AG20443 (cell line): ENCODE data around the gene GADD45GIP1.
A peak's percentile ranks its signal among the peaks of the same experiment; 100 is the strongest.
"Not testable (repeated sequence)": the region's sequence is repeated elsewhere in the genome, so short reads cannot be mapped to it uniquely, and the experiment has no call there.

ENCODE experiments used
- DNase-seq: peaks from one replicate; pipeline ENCODE4 v3.0.0; 2012; ENCODE audit warnings: low spot score, mixed read lengths

GADD45GIP1 gene

DNA sequence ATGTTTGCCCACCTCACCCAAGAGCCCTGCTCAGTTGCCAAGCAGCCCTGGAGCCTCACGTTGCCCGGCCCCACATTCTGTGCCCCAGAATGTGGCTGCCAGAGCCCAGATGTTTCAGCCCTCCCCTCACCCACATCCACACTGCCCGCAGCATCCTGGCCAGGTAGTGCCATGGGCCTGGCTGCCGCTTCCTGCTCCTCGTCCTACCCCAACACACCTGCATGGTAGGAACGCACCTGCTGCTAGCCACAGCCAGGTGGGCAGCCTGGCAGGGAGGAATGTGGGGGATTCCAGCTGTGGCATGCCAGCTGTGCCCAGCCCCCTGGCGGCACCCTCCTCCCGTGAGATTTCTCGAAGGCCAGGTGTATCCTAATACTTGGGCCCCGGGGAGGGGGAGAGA is 30.8 kb upstream of the GADD45GIP1 start:
- DNase-seq, result no peak

DNA sequence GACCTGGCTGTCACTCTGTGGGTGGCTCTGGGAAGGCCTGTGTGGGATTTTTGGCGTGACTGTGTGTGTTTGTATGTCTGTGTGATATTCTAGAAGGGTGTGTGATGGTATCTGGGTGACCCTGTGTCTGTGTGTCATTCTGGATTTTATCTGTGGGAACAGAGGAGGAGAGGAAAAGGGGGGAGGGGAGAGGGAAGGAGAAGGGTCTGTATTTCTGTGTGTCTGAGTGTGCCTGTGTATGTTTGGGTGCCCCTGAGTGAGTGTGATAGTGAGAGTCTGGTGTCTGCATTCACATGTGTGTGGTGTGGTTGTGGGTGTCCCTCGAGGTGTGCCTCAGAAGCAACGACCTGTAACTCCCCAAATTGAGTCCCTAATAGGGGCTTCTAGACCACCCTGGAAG is 30.2 kb upstream of the GADD45GIP1 start:
- no peak for DNase-seq

DNA sequence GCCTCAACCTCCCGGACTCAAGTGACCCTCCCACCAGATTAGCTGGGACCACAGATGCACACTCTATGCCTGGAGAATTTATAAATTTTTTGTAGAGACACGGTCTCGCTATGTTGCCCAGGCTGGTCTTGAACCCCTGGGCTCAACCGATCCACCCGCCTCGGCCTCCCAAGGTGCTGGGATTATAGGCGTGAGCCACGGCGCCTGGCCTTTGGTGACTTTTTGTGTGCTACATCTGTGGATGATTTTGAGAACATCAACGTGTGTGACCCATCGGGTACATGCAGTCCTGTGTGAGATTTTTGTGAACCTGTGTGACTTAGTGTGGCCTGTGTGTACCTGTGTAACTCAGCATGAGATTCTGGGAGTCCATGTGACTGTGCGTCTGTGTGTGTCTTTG is 29.7 kb upstream of the GADD45GIP1 start:
- DNase-seq, result no peak

DNA sequence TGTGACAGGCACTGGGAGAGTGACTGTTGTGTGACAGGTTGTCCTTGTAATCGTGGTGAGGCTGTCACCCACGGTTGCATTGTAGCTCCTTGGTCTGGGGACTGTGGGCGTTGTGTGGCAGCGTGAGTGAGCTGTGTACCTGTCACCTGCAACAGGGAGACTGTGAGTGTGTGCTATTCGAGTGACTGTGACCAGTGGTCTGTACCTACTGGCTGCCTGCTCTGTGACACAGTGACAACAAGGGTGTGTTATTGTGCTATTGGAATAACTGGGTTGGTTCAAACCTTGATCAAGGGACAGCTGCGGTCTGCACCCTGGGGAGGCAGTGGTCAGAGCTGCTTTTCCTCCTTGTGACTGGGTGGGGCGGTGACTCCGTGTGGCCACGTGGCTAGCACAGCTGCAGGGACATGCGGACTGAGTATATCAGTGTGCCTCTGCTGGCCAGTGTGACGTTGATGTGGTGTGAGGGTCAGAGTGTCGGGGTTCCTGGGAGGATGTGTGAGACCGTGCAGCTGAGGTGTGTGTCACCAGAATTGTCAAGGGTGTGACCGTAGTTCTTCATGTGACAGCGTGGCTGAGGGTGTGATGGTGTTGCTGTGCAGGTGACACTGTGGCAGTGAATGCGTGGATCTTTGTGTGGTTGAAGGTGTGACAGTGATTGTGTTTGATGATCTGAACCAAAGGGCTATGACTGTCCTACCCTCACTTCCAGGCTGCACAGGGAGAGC is 28.2 kb upstream of the GADD45GIP1 start:
- DNase-seq, result peak; percentile 79

DNA sequence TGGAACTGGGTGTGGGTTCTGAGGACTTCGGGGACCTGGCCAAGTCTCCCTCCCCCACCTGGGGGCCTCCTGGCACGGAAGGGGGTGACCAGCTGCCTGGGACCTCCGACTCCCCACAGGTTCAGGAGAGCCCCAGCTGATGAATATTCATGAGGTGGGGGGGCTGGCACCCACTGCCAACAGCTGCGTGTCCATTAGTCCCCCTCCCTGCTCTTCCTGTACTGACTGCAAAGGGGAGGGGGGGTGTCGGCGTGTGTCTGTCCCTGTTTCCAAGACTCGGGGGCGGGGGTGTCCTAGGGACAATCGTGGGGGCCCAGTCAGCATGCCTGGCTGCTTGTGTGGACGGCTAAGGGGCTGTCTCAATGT is 27.6 kb upstream of the GADD45GIP1 start:
- DNase-seq, result no peak

DNA sequence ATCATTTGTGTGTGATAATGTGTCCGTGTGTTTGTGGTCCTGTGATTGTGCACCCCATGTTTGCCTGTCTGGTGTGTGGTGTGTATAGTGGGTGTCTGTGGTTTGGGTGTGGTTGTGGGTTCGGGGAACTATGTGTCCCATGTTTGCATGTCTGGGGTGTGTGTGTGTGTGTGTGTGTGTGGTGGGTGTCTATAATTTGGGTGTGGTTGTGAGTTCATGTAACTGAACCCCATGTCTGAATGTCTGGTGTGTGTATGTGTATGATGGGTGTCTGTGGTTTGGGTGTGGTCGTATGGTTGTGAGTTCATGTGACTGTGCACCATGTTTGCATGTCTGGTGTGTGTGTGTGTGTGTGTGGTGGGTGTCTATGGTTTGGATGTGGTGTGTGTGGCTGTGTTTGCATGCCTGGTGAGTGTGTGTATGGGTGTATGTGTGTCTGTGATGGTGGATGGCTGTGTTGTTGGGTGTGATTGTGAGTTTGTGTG is 27.2 kb upstream of the GADD45GIP1 start:
- DNase-seq, result no peak

DNA sequence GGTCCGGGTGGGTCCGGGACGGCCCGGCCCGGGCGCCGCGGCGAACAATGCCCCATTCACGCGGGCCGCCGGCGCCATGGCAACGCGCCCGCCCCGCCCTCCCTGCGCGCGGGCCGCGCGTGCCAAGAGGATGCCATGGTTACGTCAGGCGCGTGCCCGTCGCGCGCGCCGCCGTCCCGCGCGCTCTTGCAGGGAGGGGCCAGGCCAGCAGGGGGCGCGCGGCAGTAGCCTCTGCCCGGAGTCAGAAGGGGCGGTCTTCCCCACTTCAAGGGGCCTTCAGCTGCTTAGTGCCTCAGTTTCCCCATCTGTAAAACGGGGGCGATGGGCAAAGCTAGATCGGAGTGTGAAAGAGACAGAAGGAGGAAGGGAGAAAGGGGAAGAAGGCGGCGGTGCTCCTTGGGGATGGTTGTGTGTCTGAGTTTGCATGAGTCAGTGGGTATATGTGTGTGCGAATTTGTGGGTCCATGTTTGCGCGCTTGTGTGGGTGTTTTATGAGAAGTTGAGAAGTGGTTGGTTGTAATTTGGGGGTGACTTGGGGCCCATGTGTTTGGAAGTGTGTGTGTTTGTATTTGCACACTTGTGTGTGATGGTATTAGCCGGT is 26.6 kb upstream of the GADD45GIP1 start:
- DNase-seq, result peak; percentile 96

DNA sequence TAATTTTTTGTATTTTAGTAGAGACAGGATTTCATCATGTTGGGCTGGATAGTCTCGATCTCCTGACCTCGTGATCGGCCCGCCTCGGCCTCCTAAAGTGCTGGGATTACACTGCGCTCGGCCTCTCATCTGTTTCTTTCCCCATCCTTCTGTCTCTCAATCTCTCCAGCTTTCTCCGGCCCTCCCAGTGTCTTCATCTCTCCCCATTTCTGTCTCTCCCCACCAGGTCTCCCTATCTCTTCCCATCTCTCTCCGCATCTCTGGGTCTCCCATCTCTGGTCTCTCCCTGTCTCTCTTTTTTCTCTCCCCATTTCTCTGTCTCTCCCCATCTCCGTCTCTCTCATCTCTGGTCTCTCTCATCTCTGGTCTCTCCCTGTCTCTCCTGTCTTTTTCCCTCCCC is 26.1 kb upstream of the GADD45GIP1 start:
- no peak for DNase-seq

DNA sequence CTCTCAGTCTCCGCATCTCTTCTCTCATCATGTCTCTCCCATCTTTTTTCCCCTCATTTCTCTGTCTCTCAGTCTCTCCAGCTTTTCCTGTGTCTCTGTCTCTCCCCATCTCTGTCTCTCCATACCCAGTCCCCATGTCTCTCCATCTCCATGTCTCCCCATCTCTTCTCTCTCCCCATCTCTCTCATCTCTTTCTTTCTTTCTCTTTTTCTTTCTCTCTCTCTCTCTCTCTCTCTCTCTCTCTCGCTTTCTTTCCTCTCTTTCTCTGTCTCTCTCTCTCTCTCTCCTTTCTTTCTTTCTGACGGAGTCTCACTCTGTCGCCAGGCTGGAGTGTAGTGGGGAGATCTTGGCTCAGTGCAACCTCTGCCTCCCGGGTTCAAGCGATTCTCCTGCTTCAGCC is 25.6 kb upstream of the GADD45GIP1 start:
- DNase-seq, result no peak

DNA sequence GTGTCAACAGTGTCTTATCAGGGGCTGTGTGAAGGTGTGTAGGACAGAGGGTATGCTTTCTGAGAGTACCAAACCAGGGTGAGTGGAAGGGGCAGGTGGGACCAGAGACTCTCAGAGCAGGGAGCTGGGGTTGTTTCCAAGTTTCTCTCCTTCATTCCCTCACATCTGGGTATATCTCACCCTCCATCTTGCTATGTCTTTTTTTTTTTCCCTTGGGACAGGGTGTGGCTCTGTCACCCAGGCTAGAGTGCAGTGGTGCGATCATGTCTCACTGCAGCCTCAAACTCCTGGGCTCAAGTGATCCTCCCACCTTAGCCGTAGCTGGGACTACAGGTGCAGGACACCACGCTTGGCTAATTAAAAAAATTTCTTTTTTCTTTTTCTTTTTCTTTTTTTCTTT is 23.0 kb upstream of the GADD45GIP1 start:
- no peak for DNase-seq

DNA sequence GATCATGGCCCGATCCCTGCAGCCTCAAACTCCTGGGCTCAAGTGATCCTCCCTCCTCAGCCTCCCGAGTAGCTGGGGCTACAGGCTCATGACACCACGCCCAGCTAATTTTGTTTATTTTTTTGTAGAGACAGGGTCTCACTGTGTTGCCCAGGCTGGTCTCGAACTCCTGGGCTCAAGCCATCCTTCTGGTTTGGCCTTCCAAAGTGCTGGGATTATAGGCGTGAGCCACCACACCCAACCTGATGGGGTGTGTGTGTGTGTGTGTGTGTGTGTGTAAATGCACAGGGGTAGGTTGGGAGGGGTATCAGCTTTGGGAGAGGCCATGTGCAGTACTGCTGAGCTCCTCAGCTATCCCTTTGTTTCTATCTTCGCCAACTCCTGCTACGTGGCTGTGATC is 19.1 kb upstream of the GADD45GIP1 start:
- DNase-seq, result not testable (repeated sequence)

DNA sequence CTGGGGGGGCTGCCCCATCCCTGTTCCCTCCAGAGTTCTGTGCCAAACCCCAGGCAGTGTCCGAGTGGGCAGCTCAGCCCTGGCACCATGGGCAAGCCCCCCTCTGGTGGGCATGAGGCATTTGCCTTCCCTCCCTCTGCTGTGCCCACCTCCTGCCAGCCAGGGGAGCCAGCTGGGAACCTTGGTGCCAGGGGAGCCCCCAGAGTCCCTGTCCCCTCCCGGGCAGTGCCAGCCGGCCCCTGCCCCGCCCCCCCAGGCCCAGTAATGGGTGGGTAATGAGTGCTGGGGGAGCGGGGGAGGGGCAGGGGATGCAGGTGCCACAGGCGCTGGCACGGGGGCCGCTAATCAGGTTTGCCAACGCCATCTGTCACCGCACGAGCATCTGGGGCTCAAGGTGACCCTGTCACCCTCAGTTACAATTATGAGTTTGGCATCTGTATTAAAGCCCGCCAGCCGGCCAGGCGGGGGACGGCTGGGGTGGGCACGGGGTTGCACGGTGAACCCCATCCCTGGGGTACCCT is 18.3 kb upstream of the GADD45GIP1 start:
- no peak for DNase-seq

DNA sequence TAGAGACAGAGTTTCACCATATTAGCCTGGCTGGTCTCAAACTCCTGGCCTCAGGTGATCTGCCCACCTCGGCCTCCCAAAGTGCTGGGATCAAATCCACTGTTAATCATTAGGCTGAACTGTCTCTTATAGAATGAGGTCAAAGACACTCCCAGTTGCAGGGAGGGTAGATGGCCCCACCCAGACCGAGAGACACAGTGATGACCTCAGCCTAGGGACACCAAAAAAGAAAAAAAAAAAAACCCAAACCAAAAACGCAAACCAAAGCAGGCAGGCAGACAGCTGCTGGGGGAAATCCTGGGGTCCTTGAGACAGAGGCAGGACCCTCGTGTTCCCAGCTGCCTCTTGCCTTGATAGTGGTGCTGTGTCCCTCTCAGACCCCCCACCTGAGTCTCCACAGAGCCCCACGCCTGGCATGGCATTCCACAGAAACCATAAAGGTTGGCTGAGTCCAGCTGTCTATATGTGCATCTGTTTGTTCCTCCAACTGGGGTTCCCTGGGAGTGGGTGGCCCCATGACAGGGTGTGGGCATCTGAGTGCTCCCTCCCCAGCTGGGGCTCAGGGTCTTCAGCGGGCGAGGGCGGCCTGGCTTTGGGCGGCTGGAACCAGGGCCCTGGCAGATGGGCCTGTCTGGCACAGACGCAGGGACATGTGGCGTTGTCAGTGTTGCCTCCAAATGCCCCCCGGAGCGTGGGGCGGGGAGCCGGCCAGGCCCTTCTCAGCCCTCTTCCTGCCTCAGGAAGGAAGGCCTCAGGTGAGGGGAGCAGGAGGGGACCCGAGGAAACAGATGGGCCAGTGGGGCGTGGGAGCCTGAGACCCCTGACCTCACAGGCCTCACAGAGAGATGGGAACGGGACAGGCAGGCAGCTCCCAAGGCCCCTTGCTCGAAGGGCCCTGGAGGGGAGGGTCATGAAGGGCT is 17.5 kb upstream of the GADD45GIP1 start:
- DNase-seq, result peak; percentile 65

DNA sequence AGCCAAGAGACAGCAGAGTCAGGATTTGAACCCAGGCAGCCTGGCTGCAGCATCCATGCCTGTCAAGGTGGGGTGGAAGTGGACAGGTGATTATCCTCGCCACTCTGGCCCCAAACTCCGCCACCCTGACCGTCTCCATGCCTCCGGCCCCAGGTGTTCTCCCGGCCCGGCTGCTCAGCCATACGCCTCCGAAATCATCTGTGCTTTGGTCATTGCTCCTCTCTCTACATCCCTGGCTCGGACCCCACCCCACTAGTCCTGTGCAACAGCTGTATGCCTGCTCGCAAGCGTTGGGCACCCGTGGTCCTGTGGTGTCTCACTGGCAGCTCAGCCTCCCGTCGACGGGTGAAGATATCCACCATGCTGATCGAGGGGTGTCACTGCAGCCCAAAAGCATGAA is 16.2 kb upstream of the GADD45GIP1 start:
- DNase-seq, result no peak

DNA sequence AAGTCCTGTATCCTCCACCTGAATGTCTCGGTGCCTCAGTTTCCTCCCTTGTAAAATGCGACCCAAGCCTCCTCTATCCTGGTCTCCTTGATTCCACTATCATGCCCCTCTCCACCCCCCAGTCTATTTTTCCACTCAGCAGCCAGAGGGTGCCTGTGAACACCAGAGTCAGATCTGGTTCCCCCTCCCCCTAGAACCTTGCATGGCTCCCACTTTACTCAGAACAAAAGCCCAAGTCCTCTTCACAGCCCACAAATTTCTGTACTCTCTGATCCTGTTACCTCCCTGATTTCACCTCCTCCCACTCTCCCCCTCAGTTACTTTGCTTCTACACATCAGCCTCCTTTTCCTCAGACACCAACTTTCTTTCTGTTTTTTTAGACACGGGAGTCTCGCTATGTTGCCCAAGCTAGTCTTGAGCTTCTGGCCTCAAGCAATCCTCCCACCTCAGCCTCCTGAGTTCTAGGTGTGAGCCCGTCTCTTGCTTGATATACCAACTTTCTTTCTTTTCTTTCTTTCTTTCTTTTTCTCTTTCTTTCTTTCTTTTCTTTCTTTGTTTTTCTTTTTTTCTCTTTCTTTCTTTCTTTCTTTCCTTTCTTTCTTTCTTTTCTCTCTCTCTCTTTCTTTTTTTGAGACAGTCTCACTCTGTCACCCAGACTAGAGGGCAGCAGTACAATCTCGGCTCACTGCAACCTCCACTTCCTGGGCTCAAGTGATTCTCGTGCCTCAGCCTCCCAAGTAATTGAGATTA is 13.2 kb upstream of the GADD45GIP1 start:
- no peak for DNase-seq

DNA sequence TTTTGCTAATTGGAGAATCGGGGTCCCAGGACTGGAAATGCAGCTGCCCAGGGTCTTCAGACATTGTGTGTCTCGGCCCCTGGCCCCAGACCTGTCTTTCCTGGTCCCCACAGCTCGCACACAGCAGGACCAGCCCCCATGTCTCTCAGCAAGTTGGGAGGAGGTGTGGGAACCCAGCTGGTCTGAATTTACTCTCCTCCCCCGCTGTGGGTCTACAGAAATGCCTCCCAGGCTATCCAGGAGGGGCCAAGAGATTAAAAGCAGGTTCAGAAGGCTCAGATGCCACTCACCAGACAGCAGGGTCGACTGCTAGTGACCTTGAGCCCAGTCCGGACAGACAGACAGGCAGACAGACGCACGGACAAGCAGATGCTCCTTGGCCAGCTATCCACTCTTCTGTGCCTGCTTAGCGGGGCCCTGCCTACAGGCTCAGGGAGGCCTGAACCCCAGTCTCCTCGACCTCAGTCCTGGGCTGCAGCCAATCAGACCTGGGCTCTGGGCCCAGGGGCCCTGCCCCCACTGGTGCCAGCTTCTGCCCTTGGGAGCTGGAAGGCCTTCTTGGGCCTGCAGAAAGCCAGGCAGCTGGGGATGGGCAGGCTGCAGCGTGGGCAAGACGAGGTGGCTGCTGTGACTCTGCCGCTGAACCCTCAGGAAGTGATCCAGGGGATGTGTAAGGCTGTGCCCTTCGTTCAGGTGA is 12.4 kb upstream of the GADD45GIP1 start, which contains the start of gene DAND5:
DAND5 (plus strand) TSS at position 285 of the 697 bp plus-strand sequence; CDS start at position 370, 85 bp downstream.
- DNase-seq, result no peak

DNA sequence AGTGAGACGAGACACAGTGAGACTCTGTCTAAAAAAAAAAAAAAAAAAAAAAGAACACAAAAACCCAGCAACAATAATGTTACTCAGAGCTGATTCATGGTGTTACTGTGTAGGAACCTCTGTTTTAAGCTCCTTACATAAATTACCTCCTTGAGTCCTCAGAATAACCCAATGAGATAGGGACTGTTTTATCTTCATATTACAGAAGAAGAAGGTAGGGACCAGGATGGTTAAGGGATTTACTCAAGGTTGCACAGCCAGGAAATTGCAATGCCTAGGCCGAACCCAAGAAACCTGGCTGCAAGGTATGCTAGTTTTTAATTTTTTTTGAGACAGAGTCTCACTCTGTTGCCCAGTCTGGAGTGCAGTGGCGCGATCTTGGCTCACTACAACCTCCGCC is 10.9 kb upstream of the GADD45GIP1 start:
- no peak for DNase-seq

DNA sequence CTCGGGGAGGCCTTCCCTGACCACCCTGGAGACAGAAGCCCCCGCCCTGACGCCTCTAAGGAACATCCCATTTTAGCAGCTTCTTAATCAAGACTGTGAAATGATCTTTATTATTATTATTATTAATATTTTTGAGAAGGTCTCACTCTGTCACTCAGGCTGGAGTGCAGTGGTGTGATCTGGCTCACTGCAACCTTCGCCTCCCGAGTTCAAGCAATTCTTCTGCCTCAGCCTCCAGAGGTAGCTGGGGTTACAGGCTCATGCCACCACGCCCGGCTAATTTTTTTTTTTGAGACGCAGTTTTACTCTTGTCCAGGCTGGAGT is 8.8 kb upstream of the GADD45GIP1 start:
- no peak for DNase-seq

DNA sequence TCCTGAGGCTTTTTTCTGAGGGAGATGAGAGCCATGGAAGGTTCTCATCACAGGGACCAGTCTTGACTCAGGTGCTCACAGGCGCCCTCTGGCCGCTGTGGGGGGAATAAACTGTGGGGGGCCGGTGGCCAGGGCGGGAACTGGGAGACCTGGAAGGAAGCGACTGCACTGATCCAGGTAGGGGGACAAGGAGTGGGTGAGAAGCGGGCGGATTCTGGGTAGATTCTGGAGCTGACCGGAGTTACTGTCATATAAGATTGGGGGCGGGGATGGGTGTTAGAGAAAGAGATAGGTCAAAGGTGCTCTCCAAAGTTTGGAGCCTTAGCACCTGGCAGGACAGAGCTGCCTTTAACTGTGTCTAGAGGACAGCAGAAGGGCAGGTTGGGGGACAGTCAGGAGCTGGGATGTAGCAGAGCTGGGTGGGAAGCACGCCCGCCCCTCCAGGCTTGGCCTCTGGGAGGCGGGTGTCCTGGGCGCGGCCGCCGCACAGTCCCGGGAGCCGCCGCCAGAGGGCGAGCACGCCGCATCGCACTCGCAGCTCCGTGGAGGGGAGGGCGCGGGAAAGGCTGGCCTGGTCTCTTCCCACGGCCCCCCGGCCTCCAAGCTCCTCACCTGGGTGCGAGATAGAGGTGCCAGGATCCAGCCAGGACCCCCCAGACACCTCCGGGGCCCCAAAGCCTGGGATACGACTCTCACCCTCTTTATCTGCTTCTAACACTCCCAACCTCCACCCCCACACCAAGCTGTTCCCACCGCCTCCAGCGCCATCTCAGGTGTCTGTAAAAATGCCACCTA is 8.2 kb upstream of the GADD45GIP1 start:
- DNase-seq, result peak; percentile 90

DNA sequence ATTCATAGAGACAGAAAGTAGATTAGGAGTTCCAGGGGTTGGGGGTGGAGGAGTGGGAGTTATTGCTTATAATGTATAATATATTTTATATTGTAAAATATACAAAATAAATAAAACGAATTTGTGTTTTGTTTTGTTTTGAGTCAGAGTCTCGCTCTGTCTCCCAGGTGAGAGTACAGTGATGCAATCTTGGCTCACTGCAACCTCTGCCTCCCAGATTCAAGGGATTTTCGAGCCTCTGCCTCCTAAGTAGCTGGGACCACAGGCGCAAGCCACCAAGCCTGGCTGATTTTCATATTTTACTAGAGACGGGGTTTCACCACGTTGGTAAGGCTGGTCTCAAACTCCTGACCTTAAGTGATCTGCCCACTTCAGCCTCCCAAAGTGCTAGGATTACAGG is 2.5 kb upstream of the GADD45GIP1 start:
- DNase-seq, result no peak
